Astrocyte (in vitro differentiated cells and primary cell): Measurements from ENCODE around the gene CPO. TPM values are rescaled to one million over a fixed set of nuclear protein-coding genes. Genes with fewer than 3 reads are reported as not detected.
A peak's percentile ranks its signal among the peaks of the same experiment; 100 is the strongest.

Source experiments
- DNase-seq: peaks from one replicate; pipeline ENCODE4 v3.0.0-alpha.2; 2010; ENCODE audit warnings: low read depth
- FAIRE-seq: peaks from 2 replicates; lab custom pipeline; 2011; peaks lifted over from hg19 to GRCh38; lab: Jason Lieb, UNC
- H2AFZ ChIP-seq: 2 replicates; pipeline ENCODE4 v1.6.0; 2012; ENCODE audit warnings: low read depth, low read length, inconsistent platforms
- H3K27ac ChIP-seq: 2 replicates; pipeline ENCODE4 v1.5.1; 2011; ENCODE audit warnings: low read depth, low read length, inconsistent platforms
- H3K27me3 ChIP-seq: 2 replicates; pipeline ENCODE4 v1.6.0; 2011; ENCODE audit warnings: low read length, inconsistent platforms; ENCODE audit not compliant: insufficient read depth
- H3K36me3 ChIP-seq: 2 replicates; pipeline ENCODE4 v1.5.1; 2011; ENCODE audit warnings: low read length, inconsistent platforms; ENCODE audit not compliant: insufficient read depth
- H3K4me1 ChIP-seq: 2 replicates; pipeline ENCODE4 v1.5.1; 2011; ENCODE audit warnings: low read length, inconsistent platforms; ENCODE audit not compliant: insufficient read depth
- H3K4me2 ChIP-seq: 2 replicates; pipeline ENCODE4 v1.6.0; 2012; ENCODE audit warnings: low read length, inconsistent platforms
- H3K4me3 ChIP-seq: 2 replicates; pipeline ENCODE4 v1.5.1; 2011; ENCODE audit warnings: low read depth, mild to moderate bottlenecking, low read length, inconsistent platforms; ENCODE audit not compliant: insufficient read depth
- H3K79me2 ChIP-seq: 2 replicates; pipeline ENCODE4 v1.6.0; 2012; ENCODE audit warnings: mild to moderate bottlenecking, low read length, inconsistent platforms; ENCODE audit not compliant: insufficient read depth
- H3K9ac ChIP-seq: 2 replicates; pipeline ENCODE4 v1.6.0; 2012; ENCODE audit warnings: mild to moderate bottlenecking, low read length, inconsistent platforms
- H3K9me3 ChIP-seq: 2 replicates; pipeline ENCODE4 v1.5.1; 2012; ENCODE audit warnings: low read depth, mild to moderate bottlenecking, low read length, inconsistent platforms; ENCODE audit not compliant: insufficient read depth
- H4K20me1 ChIP-seq: 2 replicates; pipeline ENCODE4 v1.6.0; 2012; ENCODE audit warnings: low read length, inconsistent platforms; ENCODE audit not compliant: insufficient read depth
- H3K27ac Mint-ChIP-seq: one replicate; pipeline ENCODE4 v1.8.0; 2021; ENCODE audit warnings: mild to moderate bottlenecking, mixed read lengths; ENCODE audit not compliant: unreplicated experiment
- H3K27me3 Mint-ChIP-seq: one replicate; pipeline ENCODE4 v1.8.0; 2021; ENCODE audit warnings: low read depth, mixed read lengths; ENCODE audit not compliant: unreplicated experiment
- H3K36me3 Mint-ChIP-seq: one replicate; pipeline ENCODE4 v1.8.0; 2021; ENCODE audit warnings: low read depth, mixed read lengths; ENCODE audit not compliant: unreplicated experiment
- H3K4me1 Mint-ChIP-seq: one replicate; pipeline ENCODE4 v1.8.0; 2021; ENCODE audit warnings: low read depth, mixed read lengths; ENCODE audit not compliant: unreplicated experiment
- H3K4me3 Mint-ChIP-seq: one replicate; pipeline ENCODE4 v1.8.0; 2021; ENCODE audit warnings: mild to moderate bottlenecking, moderate library complexity, mixed read lengths; ENCODE audit not compliant: unreplicated experiment
- H3K9me3 Mint-ChIP-seq: one replicate; pipeline ENCODE4 v1.8.0; 2021; ENCODE audit warnings: mild to moderate bottlenecking, mixed read lengths; ENCODE audit not compliant: unreplicated experiment
- EZH2 ChIP-seq: IDR thresholded peaks from 2 replicates; pipeline ENCODE4 v1.6.1; 2012; ENCODE audit warnings: mild to moderate bottlenecking, low read length, inconsistent platforms; ENCODE audit not compliant: insufficient read depth
- total RNA-seq: library from RNA; stranded (reverse); gene quantifications from 2 replicates; pipeline ENCODE4 v1.2.1, GENCODE V29; 2021
- TF ChIP-seq, protein P1 (sequence below): IDR thresholded peaks from 2 replicates; pipeline ENCODE4 v1.5.1; 2011; ENCODE audit warnings: low read depth, mild to moderate bottlenecking, inconsistent platforms, low read length, moderate library complexity; ENCODE audit not compliant: insufficient read depth

CPO gene
- total RNA-seq, 1 donor from 2014 or later = not detected

DNA sequence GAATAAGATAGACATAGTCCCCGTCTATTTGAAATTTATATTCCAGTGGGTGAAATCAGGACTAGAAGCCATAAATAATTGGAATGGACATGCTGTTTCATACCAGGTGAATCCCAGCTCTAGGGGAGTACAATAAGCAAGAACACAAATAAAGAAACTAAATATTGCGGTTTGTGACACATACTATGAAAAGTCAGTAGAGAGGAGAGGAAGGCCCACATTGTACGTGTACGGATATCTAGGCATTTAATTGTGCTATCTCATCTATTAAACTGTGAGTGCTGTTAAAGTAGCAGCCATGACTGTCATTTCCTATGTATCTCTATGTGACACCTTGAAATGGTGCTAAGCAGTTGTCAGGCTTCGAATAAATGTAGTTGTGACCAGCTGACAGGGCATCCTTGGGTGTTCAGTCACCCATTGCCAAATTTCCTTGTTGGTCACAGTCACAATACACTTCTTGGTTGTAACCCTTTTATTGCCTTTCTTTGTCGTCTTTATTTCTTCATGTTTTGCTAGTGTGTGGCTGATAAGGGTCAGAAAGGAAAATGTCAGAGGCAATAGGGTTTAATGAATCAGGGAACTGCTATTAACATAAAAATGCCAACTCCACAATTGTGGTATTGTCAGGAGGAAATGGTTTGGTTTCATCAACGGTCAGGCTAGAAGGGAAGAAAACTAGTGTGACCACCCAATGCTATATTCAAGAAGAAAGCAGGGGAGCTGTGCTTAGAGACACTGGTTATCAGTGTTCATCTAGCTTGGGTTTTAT, 31.5 kb downstream of the CPO start:
- no peak overlapping the region for H3K9ac ChIP-seq
- no peaks in the 10 kb centered on the region for H3K79me2 ChIP-seq
- H3K9me3 ChIP-seq = no peaks in the 10 kb centered on the region
- no peaks in the 10 kb centered on the region for H3K36me3 ChIP-seq
- no peak overlapping the region for H2AFZ ChIP-seq
- no peak for TF ChIP-seq EZH2
- TF ChIP-seq, protein P1, sequence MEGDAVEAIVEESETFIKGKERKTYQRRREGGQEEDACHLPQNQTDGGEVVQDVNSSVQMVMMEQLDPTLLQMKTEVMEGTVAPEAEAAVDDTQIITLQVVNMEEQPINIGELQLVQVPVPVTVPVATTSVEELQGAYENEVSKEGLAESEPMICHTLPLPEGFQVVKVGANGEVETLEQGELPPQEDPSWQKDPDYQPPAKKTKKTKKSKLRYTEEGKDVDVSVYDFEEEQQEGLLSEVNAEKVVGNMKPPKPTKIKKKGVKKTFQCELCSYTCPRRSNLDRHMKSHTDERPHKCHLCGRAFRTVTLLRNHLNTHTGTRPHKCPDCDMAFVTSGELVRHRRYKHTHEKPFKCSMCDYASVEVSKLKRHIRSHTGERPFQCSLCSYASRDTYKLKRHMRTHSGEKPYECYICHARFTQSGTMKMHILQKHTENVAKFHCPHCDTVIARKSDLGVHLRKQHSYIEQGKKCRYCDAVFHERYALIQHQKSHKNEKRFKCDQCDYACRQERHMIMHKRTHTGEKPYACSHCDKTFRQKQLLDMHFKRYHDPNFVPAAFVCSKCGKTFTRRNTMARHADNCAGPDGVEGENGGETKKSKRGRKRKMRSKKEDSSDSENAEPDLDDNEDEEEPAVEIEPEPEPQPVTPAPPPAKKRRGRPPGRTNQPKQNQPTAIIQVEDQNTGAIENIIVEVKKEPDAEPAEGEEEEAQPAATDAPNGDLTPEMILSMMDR = no peak
- H3K27me3 ChIP-seq = no peaks in the 10 kb centered on the region
- DNase-seq (no peak), FAIRE-seq (no peak)
- H4K20me1 ChIP-seq = no peaks in the 10 kb centered on the region
- H3K4me3 Mint-ChIP-seq = no peak overlapping the region
- no peak overlapping the region for H3K27ac Mint-ChIP-seq
- no peaks in the 10 kb centered on the region for H3K36me3 Mint-ChIP-seq
- H3K27ac ChIP-seq = no peak overlapping the region
- H3K4me2 ChIP-seq = no peak overlapping the region
- peaks cover 2% of the 10 kb centered on the region for H3K4me1 ChIP-seq
- H3K27me3 Mint-ChIP-seq = no peaks in the 10 kb centered on the region
- no peaks in the 10 kb centered on the region for H3K4me1 Mint-ChIP-seq
- no peak overlapping the region for H3K4me3 ChIP-seq
- H3K9me3 Mint-ChIP-seq = peaks cover 2% of the 10 kb centered on the region

DNA sequence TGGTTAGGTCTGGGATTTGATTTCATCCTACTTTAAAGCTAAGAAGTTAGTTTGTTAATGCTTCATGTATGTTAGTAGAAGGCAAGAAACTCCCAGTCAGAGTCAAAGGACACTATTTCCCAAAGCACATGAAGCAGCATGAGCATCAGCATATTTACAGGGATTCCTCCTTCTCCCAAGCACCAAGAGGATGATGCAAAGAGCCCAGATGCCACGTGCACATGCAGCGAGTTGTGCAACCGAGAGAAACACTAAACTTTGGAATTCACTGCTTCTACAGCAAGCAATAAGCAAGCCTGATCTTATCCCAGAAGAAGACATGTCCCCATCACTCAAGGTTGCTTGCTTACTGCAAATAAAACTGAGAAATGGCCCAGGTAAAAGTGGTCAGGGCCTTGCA, 32.5 kb downstream of the CPO start:
- Histone ChIP-seq H3K9me3 (no peaks in the 10 kb centered on the region), H3K4me2 (no peak overlapping the region), H3K9ac (no peak overlapping the region), H3K36me3 (no peaks in the 10 kb centered on the region), H3K27ac (no peak overlapping the region), H3K4me3 (no peak overlapping the region), H3K4me1 (peaks cover 2% of the 10 kb centered on the region), H3K79me2 (no peaks in the 10 kb centered on the region), H3K27me3 (no peaks in the 10 kb centered on the region), H2AFZ (no peak overlapping the region), H4K20me1 (no peaks in the 10 kb centered on the region)
- no peak for DNase-seq
- TF ChIP-seq, protein P1 = no peak
- no peak for TF ChIP-seq EZH2
- FAIRE-seq = peak; percentile 54
- H3K36me3 Mint-ChIP-seq = no peaks in the 10 kb centered on the region
- H3K4me3 Mint-ChIP-seq = no peak overlapping the region
- H3K27ac Mint-ChIP-seq = no peak overlapping the region
- H3K27me3 Mint-ChIP-seq = no peaks in the 10 kb centered on the region
- H3K9me3 Mint-ChIP-seq = peaks cover 2% of the 10 kb centered on the region
- H3K4me1 Mint-ChIP-seq = no peaks in the 10 kb centered on the region

DNA sequence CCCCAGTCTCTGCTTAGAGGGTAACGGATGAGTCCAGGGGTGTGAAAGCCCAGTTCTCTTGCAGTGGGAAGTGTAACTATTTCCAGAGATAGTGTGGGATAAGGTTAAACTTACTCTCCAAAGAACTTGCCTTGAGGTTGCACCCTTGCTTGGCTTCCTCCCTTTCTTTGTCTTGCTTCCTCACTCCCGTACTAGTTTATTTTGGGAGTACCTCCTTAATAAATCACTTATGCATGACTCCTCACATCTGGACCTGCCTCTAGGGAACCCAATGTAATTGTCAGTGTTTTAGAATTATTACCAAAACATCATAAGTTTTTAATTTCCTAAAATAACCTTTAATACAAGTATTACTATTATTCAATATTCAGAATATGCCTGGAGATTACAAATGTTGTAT, 35.2 kb downstream of the CPO start:
- H3K9me3 Mint-ChIP-seq = peaks cover 4% of the 10 kb centered on the region
- H3K4me1 Mint-ChIP-seq = peaks cover 3% of the 10 kb centered on the region
- Histone ChIP-seq H3K4me2 (no peak overlapping the region), H3K9me3 (no peaks in the 10 kb centered on the region), H3K36me3 (no peaks in the 10 kb centered on the region), H4K20me1 (no peaks in the 10 kb centered on the region), H2AFZ (no peak overlapping the region), H3K27ac (no peak overlapping the region), H3K9ac (no peak overlapping the region), H3K79me2 (no peaks in the 10 kb centered on the region), H3K4me3 (no peak overlapping the region), H3K27me3 (no peaks in the 10 kb centered on the region), H3K4me1 (no peaks in the 10 kb centered on the region)
- H3K4me3 Mint-ChIP-seq = no peak overlapping the region
- TF ChIP-seq, protein P1 = no peak
- no peak for TF ChIP-seq EZH2
- no peaks in the 10 kb centered on the region for H3K36me3 Mint-ChIP-seq
- no peak overlapping the region for H3K27ac Mint-ChIP-seq
- H3K27me3 Mint-ChIP-seq = no peaks in the 10 kb centered on the region
- DNase-seq (no peak), FAIRE-seq (no peak)
